HG03139 (cell line): ENCODE data around the gene HOMEZ.

Experiments used
- ATAC-seq: cut with Tn5 transposase; IDR thresholded peaks from one replicate; pipeline ENCODE4 v1.9.1; 2021; ENCODE audit not compliant: unreplicated experiment

The HOMEZ gene

GRCh38 chr14:23308721-23309445 lies 23.0 kb upstream of the HOMEZ start:
- ATAC-seq, result no peak

GRCh38 chr14:23307687-23308644 lies 22.0 kb upstream of the HOMEZ start:
- no peak for ATAC-seq

DNA sequence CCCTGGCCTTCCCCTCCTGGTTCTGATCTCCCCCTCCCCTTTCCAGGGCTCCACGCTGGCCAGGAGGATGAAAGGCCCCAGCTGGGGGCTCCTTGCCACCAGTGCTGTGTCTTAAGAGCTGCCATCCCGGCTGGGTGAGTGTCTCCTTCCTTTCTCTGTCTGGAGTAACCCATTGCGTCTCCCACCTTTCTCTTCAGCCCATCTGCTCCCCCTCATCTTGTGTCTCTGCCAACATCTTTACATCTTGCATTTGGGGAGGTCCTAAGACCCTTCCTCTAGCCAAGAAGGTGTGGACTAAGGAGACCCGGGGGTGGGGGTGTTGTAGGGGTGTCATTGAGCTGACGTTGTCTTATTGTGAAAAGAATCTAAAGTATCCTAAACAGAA lies 21.2 kb upstream of the HOMEZ start:
- no peak for ATAC-seq

DNA sequence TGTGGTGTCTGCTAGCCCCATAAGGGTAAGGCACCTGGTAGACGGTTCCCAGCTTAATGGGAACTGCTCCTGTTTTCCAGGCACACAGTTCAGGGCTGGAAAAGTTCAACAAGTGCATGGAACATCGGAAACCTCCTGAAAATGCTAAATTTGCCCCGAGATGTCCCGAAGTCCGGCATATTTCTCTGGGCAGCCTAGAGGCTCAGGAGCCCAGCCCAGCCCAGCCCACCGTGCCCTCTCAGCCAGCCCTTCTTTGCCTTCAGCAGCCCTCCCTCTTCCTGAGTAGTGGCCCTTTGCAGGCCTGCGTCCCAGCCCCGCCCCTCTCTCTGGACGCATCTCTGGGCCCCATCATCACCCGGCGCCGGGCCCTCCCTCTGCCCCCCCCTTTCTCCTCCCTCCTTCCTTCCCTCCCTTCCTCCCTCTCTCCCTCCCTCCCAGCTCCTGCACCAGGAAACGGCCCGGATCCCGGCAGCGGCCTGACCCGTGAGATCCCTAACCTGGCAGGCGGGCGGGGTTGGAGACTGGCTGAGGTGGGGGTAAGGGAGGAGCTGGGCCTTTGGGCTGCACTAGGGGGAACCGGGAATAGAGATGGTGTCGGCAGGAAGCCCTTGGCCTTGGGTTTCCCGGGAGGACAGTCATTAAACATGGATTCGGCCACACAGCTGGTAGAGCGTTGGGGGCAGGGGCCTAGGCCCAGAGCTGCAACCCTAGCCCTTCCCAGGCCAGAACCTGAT lies 20.6 kb upstream of the HOMEZ start, which contains the start of gene BCL2L2:
Gene BCL2L2, plus strand, starts transcription at position 422 of the 734 bp plus-strand sequence. CDS start 935 bp downstream, outside the sequence.
- no peak for ATAC-seq

DNA sequence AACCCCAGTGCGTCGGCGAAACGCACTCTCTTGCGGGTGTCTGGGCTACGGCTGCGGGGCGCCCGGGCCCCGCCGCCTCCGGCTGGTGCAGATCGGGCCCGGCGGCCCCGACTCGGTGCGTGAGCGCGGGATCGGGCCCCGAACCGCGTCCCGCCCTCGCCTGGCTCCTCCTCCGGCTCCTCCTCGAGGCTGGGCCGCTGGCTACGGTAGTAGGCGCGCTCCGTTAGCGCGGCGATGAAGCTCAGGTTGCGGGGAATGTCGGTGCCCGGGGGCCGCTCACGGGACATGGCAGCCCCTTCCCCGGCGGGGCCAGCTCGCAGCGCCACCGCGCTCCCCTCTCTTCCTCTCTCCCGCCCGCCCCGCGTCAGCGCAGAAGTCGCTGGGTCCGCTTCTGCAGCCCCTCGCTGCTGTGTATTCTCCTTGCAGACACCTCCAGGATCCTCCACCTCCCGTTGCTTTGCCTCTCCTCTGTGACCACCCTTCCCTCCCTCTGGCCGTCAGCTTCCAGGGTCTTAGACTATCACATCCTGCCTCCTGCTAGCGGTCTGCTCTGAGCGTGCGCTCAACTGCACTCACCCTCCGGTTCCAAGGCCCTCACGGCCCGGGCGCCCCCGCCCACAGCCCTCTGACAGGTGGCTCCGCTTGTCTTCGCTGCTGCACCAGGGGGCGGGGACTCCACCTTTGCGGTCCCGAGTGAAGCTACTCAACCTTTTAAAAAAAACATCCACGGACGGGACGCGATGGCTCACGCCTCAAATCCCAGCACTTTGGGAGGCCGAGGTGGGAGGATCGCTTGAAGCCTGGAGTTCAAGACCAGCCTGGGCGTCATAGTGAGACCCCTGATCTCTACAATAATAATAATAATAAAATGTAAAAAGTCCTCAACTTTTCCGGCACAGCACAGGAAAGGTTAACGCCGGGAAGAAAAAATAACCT lies 16.6 kb upstream of the HOMEZ start, which contains the start of gene PPP1R3E:
Gene PPP1R3E, minus strand, starts transcription at position 570 of the 936 bp plus-strand sequence. Its CDS starts 283 bp downstream, at position 287.
- ATAC-seq, result peak; percentile 23

DNA sequence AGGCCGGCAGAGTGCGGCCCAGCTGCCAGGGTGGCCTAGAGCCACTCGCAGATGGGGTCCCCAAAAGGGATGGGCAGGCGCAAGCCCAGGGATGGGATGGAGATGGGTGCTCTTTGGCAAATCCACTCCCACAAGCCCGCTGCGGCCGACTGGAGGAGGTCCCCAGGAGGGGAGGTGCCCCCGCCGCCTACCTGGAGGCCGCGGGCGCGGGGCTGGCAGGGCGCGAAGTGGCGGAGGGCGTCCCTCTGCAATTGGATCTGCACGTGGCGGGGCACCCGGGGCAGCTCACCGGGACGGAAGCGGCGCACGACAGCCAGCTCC lies 16.0 kb upstream of the HOMEZ start:
- ATAC-seq, result peak; percentile 7

DNA sequence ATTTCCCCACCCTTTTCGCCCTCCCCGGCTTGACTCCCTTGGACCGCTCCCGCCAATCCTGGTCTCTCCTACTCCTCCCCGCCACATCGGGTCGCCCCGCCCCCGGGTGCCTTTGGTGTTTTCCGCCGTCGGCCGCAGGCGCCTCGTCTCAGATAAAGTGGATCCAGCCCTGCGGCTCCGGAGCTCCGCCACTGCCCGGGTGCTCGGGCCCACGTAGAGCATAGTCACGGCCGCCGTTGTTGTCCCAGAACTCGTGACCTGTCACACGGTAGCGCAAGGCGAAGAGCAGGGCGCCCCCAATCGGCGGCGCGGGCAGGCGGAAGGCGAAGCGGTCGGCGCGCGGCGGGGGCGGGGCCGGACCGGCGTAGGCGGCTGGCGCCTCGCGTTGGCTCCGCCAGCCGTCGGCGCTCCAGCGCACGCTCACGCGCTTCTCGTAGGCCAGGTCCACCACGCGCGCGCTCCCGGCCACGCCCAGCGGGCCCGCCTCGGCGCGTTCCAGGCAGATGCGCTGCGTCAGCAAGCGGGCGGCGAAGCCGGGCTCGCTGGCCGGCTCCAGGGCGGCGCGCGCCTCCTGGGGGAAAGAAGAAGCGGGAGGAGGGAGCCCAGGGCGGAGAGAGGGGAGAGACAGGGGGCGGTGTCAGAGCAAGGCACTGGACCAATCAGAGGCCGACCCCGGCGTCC lies 15.5 kb upstream of the HOMEZ start:
- ATAC-seq, result peak; percentile 72

- ATAC-seq, result no peak
Measured at GRCh38 chr14:23300687-23301223, 14.8 kb upstream of the HOMEZ start.

DNA sequence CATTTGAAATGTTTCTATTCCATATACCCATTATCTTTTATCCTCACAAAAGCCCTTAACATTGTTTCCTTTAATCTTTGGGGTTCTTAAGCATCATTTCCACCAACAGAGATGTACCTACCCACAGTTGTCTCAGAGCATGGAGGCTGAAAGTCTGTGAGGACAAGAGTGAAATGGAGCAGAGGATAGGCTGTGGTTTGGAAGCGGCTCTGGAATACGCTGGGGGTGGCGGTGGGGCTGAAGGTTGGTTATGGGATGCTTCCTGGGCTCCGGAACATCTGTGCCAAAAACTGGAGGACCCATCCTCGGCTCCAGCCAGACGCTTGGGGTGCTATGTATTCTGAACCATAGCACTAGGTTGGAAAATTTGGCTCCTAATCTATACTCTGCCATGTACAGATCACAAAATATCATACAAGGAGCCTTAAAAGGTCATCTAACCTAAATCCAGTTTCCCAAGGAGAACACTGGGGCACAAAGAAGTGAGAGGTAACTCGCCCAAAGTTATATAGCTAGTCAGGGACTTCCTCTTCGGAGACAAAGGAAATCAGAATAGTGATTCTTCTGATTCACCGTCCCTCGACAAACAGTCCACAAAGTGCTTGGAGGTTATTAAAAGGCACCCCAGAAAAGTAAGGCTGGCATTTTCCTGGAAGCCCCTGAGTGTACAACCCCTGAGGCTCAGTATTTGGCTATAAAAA lies 14.2 kb upstream of the HOMEZ start:
- ATAC-seq, result no peak

DNA sequence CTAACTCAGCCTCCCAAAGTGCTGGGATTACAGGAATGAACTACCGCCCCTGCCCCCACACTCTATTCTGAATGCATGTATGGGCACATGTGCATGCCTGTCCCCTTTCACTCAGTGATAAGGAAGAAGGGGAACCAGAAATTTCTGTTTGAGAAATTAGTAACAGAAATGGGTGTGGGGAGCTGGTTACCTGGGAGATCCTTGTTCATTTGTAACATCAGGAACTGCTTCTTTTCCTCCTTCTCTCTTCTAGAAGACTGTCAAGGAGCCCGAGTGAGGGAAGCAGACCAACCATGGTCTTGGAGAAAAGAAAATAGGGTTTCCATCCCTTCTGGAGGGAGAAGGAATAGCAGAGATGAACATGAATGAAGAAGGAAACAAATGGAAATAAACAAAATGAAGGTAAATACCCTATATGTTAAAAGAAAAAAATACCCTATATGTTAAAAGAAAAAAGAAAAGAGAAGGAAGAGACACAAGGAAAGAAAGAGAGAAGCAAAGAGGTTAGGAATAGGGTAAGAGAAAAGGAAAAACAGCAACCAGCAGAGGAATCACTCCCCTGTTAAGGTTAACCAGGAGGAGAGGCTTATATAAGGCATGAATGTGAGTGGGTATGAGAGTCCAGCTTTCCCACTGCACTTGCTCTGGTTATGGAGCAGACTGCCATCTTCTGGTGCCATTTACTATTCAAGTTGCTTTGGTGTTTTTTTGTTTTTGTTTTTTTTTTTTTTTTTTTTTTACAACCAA lies 13.5 kb upstream of the HOMEZ start:
- no peak for ATAC-seq

DNA sequence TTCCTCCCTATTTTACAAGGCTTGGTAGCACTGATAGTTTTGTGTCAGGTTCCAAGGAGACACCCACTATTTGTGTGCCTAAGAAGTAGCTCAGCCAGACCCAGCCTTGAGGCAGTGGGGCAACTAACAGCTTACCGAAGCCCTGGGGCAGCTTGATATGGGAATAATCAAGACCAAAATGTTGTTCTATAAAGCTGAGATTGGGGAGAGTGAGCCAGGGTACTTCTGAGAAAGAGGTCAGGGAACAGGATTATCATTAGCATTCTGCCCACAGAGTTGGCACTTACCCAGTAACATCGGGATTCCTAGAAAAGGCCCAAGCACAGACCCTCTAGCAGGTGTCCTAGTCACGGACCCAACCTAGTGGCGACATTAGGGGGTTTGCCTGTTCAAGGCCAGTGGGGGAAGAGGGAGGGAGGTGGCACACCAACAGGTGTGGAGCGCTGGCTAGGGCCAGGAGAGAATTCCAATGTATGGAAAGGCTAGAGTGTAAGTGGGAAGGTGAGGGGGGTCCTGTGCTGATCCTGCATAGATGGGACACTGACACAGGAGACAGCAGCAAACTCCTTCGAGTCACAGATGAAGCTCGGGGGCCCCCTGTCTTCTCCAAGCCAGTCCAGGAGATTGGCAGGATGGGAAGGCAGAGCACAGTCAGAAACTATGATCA lies 11.8 kb upstream of the HOMEZ start:
- ATAC-seq, result no peak

DNA sequence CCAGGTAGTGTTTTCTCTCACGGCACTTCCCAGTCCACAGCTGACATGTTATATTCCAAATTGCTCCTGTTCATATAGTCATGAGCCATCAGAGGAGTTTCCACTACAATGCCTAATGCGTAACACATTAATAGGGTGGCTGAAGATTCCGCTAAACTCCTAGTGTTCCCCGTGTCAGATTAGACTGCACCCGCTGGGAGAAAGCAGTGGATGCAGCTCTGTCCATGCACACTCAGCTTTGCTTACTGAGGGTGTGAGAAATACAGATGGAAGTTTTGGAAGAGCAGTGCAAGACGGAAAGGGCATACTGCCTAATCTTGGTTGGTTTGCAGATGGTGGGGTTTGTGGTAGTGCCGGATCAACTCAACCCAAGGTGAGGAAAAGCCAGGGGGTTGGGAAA lies 11.2 kb upstream of the HOMEZ start:
- ATAC-seq, result no peak

GRCh38 chr14:23296012-23296777 lies 10.3 kb upstream of the HOMEZ start:
- ATAC-seq, result no peak

DNA sequence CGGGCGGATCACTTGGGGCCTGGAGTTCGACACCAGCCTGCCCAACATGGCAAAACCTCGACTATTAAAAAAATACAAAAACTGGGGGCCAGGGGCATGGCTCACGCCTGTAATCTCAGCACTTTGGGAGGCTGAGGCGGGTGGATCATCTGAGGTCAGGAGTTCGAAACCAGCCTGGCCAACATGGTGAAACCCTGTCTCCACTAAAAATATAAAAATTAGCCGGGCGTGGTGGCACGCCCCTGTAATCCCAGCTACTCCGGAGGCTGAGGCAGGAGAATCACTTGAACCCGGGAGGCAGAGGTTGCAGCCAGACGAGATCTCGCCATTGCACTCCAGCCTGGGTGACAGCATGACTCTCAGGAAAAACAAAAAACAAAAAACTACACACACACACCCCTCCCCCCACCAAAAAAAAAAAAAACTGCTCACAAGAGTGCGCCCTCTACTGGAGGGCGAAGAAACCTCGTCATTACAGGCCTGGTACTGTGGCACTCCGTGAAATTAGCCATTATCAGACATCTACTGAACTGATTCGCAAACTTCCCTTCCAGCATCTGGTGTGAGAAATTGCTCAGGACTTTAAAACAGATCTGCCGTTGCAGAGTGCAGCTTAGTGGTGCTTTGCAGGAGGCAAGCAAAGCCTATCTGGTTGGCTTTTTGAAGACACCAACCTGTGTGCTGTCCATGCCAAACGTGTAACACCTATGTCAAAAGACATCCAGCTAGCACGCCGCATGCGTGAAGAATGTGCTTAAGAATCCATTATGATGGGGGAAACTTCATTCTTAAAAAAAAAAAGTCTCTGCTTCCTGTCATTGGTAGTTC lies 9.0 kb upstream of the HOMEZ start:
- no peak for ATAC-seq

- no peak for ATAC-seq
Measured at GRCh38 chr14:23286902-23287479, 1.1 kb upstream of the HOMEZ start.
